Measurements from ENCODE around the gene PEX11A.

The PEX11A gene

DNA sequence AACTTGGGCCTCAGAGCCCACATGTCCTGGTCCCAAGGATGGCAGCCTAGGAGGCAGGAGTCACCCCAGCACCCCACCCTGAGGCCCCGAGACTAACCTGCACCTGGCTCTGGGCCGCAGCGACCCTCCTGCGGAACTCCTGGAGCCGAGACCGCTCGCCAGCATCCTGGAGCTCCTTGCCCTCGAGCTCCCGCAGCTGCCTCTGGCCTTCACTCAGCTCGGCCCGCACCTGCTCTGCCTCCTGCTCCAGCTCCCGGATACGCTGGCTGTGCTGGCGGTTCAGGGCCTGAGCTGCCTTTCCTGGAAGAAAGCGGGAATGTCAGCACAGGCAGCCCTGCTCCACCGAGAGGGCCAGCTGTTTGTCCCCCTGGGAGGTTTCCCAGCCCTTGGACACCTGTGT, 48.4 kb downstream of the PEX11A start (continued):
- TF ChIP-seq, protein P1, sequence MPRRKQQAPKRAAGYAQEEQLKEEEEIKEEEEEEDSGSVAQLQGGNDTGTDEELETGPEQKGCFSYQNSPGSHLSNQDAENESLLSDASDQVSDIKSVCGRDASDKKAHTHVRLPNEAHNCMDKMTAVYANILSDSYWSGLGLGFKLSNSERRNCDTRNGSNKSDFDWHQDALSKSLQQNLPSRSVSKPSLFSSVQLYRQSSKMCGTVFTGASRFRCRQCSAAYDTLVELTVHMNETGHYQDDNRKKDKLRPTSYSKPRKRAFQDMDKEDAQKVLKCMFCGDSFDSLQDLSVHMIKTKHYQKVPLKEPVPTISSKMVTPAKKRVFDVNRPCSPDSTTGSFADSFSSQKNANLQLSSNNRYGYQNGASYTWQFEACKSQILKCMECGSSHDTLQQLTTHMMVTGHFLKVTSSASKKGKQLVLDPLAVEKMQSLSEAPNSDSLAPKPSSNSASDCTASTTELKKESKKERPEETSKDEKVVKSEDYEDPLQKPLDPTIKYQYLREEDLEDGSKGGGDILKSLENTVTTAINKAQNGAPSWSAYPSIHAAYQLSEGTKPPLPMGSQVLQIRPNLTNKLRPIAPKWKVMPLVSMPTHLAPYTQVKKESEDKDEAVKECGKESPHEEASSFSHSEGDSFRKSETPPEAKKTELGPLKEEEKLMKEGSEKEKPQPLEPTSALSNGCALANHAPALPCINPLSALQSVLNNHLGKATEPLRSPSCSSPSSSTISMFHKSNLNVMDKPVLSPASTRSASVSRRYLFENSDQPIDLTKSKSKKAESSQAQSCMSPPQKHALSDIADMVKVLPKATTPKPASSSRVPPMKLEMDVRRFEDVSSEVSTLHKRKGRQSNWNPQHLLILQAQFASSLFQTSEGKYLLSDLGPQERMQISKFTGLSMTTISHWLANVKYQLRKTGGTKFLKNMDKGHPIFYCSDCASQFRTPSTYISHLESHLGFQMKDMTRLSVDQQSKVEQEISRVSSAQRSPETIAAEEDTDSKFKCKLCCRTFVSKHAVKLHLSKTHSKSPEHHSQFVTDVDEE (CRISPR knock-in tag; IDR thresholded peaks at IDR 0.05) = no peak
- TF ChIP-seq BACH2 (CRISPR knock-in tag; IDR thresholded peaks at IDR 0.05; ENCODE audit: borderline replicate concordance) (no peak), CREB5 (CRISPR knock-in tag; IDR thresholded peaks at IDR 0.05; ENCODE audit: low read depth) (no peak), ZFP30 (CRISPR knock-in tag; IDR thresholded peaks at IDR 0.05) (no peak), ZNF565 (CRISPR knock-in tag; conservative IDR thresholded peaks at IDR 0.05; ENCODE audit: low read depth) (no peak), TCF4 (CRISPR knock-in tag; IDR thresholded peaks at IDR 0.05; ENCODE audit: borderline replicate concordance) (no peak), ZNF70 (CRISPR knock-in tag; IDR thresholded peaks at IDR 0.05) (no peak), ESRRG (CRISPR knock-in tag; IDR thresholded peaks at IDR 0.05) (no peak)

- ATAC-seq = no peak
- no peak for TF ChIP-seq ARNTL (CRISPR knock-in tag; IDR thresholded peaks at IDR 0.05; ENCODE audit: borderline replicate concordance, low read depth)
- TF ChIP-seq ZFP30 (CRISPR knock-in tag; IDR thresholded peaks at IDR 0.05) = no peak
- TF ChIP-seq GLIS3 (CRISPR knock-in tag; IDR thresholded peaks at IDR 0.05) = no peak
- no peak for TF ChIP-seq OSR1 (CRISPR knock-in tag; IDR thresholded peaks at IDR 0.05)
- no peak for TF ChIP-seq PPARA (CRISPR knock-in tag; IDR thresholded peaks at IDR 0.05; ENCODE audit: borderline replicate concordance)
- TF ChIP-seq ZC3H10 (CRISPR knock-in tag; IDR thresholded peaks at IDR 0.05) = no peak
- no peak for TF ChIP-seq BACH2 (CRISPR knock-in tag; IDR thresholded peaks at IDR 0.05; ENCODE audit: borderline replicate concordance)
- TF ChIP-seq SNAI2 (CRISPR knock-in tag; IDR thresholded peaks at IDR 0.05) = no peak
- TF ChIP-seq ZNF70 (CRISPR knock-in tag; IDR thresholded peaks at IDR 0.05) = no peak
These were observed 49.5 kb downstream of the PEX11A start for GRCh38 chr15:89641053-89641452.

DNA sequence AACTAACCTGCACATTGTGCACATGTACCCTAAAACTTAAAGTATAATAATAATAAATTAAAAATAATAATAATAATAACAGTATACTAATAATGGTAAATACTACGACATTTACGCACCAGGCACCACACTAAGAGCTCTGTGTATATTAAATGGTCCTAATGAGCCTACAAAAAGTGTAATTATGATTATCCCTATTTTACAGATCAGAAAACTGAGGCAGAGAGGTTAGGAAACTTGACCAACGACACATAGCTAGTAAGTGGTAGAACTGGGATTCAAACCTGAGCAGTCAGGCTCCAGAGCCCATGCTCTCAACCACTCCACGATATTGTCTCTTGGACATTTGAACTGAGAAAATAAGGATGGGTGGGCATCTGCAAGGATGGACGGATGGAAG, 50.3 kb downstream of the PEX11A start:
- no peak for ATAC-seq
- no peak for TF ChIP-seq CSRNP3 (CRISPR knock-in tag; IDR thresholded peaks at IDR 0.05)
- TF ChIP-seq, protein P2, sequence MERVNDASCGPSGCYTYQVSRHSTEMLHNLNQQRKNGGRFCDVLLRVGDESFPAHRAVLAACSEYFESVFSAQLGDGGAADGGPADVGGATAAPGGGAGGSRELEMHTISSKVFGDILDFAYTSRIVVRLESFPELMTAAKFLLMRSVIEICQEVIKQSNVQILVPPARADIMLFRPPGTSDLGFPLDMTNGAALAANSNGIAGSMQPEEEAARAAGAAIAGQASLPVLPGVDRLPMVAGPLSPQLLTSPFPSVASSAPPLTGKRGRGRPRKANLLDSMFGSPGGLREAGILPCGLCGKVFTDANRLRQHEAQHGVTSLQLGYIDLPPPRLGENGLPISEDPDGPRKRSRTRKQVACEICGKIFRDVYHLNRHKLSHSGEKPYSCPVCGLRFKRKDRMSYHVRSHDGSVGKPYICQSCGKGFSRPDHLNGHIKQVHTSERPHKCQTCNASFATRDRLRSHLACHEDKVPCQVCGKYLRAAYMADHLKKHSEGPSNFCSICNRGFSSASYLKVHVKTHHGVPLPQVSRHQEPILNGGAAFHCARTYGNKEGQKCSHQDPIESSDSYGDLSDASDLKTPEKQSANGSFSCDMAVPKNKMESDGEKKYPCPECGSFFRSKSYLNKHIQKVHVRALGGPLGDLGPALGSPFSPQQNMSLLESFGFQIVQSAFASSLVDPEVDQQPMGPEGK (CRISPR knock-in tag; IDR thresholded peaks at IDR 0.05; ENCODE audit: borderline replicate concordance) = no peak
- TF ChIP-seq SNAI2 (CRISPR knock-in tag; IDR thresholded peaks at IDR 0.05) = no peak
- TF ChIP-seq OSR1 (CRISPR knock-in tag; IDR thresholded peaks at IDR 0.05) = no peak
- TF ChIP-seq ARNTL (CRISPR knock-in tag; IDR thresholded peaks at IDR 0.05; ENCODE audit: borderline replicate concordance, low read depth) = no peak
- no peak for TF ChIP-seq ZNF8 (CRISPR knock-in tag; IDR thresholded peaks at IDR 0.05)
- TF ChIP-seq CSDC2 (CRISPR knock-in tag; IDR thresholded peaks at IDR 0.05) = no peak
- TF ChIP-seq TCF4 (CRISPR knock-in tag; IDR thresholded peaks at IDR 0.05; ENCODE audit: borderline replicate concordance) = no peak
- no peak for TF ChIP-seq RARB (CRISPR knock-in tag; IDR thresholded peaks at IDR 0.05)
- no peak for TF ChIP-seq GLIS3 (CRISPR knock-in tag; IDR thresholded peaks at IDR 0.05)
- no peak for TF ChIP-seq ISL1 (CRISPR knock-in tag; IDR thresholded peaks at IDR 0.05)
- TF ChIP-seq ZC3H10 (CRISPR knock-in tag; IDR thresholded peaks at IDR 0.05) = no peak
- no peak for TF ChIP-seq POU6F1 (CRISPR knock-in tag; IDR thresholded peaks at IDR 0.05; ENCODE audit: borderline replicate concordance, low read depth)
- TF ChIP-seq ZFP30 (CRISPR knock-in tag; IDR thresholded peaks at IDR 0.05) = no peak
- TF ChIP-seq BACH2 (CRISPR knock-in tag; IDR thresholded peaks at IDR 0.05; ENCODE audit: borderline replicate concordance) = no peak
- TF ChIP-seq ZNF70 (CRISPR knock-in tag; IDR thresholded peaks at IDR 0.05) = no peak
- TF ChIP-seq ZNF565 (CRISPR knock-in tag; conservative IDR thresholded peaks at IDR 0.05; ENCODE audit: low read depth) = no peak
- TF ChIP-seq ZFP3 (CRISPR knock-in tag; IDR thresholded peaks at IDR 0.05) = no peak
- TF ChIP-seq, protein P1 (CRISPR knock-in tag; IDR thresholded peaks at IDR 0.05) = no peak
- no peak for TF ChIP-seq PPARA (CRISPR knock-in tag; IDR thresholded peaks at IDR 0.05; ENCODE audit: borderline replicate concordance)

Data from SK-N-SH treated with all-trans-retinoic acid at 6 μM for 48 hours (cell line).